ENCODE measurements around the gene SORL1.

DNA sequence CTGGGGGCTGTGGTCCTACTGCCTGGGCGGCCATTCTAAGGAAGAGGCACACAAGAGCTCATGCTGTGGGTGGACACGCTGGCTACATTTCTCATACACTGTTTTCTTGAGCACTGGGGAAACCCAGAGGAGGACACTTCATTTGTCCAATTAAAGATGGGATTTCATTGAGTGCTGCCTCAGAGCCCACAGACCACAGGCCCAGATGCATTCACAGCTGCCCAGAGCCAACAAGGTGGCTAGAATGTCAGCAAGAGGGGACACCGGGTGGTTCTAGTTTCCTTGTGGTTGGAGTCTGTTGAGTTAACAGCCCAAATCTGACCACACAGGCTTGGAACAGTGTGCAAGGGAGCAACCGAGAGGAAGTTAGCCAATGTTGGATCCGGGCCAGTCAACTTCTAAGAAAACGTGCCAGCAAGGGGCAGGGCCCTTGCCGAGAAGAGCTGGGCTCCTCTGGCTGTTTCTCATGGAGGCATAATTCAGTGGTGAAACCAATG lies 35.0 kb upstream of the SORL1 start:
- TF ChIP-seq, protein P1, sequence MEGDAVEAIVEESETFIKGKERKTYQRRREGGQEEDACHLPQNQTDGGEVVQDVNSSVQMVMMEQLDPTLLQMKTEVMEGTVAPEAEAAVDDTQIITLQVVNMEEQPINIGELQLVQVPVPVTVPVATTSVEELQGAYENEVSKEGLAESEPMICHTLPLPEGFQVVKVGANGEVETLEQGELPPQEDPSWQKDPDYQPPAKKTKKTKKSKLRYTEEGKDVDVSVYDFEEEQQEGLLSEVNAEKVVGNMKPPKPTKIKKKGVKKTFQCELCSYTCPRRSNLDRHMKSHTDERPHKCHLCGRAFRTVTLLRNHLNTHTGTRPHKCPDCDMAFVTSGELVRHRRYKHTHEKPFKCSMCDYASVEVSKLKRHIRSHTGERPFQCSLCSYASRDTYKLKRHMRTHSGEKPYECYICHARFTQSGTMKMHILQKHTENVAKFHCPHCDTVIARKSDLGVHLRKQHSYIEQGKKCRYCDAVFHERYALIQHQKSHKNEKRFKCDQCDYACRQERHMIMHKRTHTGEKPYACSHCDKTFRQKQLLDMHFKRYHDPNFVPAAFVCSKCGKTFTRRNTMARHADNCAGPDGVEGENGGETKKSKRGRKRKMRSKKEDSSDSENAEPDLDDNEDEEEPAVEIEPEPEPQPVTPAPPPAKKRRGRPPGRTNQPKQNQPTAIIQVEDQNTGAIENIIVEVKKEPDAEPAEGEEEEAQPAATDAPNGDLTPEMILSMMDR (IDR thresholded peaks at IDR 0.05), result no peak
- TF ChIP-seq EP300 (IDR thresholded peaks at IDR 0.05) (peak; percentile 31 to 79), POLR2A (IDR thresholded peaks at IDR 0.05) (no peak)
